Mesendoderm (in vitro differentiated cells): ENCODE results near the gene SMG5.

ENCODE experiments used
- DNase-seq: peaks from one replicate; pipeline ENCODE4 v3.0.0; 2013
- H2AK5ac ChIP-seq: 2 replicates; pipeline ENCODE4 v1.6.1; 2013; ENCODE audit warnings: low read length, inconsistent platforms
- H2BK120ac ChIP-seq: 2 replicates; pipeline ENCODE4 v1.6.1; 2013; ENCODE audit warnings: low read depth, mild to moderate bottlenecking, low read length, moderate library complexity, mixed read lengths
- H2BK15ac ChIP-seq: replicated peaks from 2 replicates; pipeline ENCODE4 v1.6.1; 2013; ENCODE audit warnings: low read depth, mild to moderate bottlenecking, moderate library complexity
- H2BK5ac ChIP-seq: 2 replicates; pipeline ENCODE4 v1.6.1; 2013; ENCODE audit warnings: low read length, inconsistent platforms
- H3K18ac ChIP-seq: 2 replicates; pipeline ENCODE4 v1.6.1; 2013; ENCODE audit warnings: mild to moderate bottlenecking, low read length, mixed read lengths
- H3K23ac ChIP-seq: one replicate; pipeline ENCODE4 v1.6.1; 2013; ENCODE audit warnings: low read length
- H3K27ac ChIP-seq: 2 replicates; pipeline ENCODE4 v1.5.1; 2013; ENCODE audit warnings: low read depth, mild to moderate bottlenecking, inconsistent platforms, low read length, moderate library complexity
- H3K27me3 ChIP-seq: 2 replicates; pipeline ENCODE4 v1.6.1; 2013; ENCODE audit warnings: low read length, control low read depth, mild to moderate bottlenecking, inconsistent platforms; ENCODE audit not compliant: insufficient read depth, poor library complexity
- H3K36me3 ChIP-seq: 2 replicates; pipeline ENCODE4 v1.6.1; 2013; ENCODE audit warnings: low read length, inconsistent platforms; ENCODE audit not compliant: control insufficient read depth, insufficient read depth
- H3K4ac ChIP-seq: one replicate; pipeline ENCODE4 v1.6.1; 2013; ENCODE audit warnings: low read depth, mild to moderate bottlenecking, low read length, moderate library complexity
- H3K4me1 ChIP-seq: 2 replicates; pipeline ENCODE4 v1.6.1; 2013; ENCODE audit warnings: low read depth, low read length, inconsistent platforms; ENCODE audit not compliant: control insufficient read depth
- H3K4me2 ChIP-seq: 2 replicates; pipeline ENCODE4 v1.6.1; 2013; ENCODE audit warnings: low read length
- H3K4me3 ChIP-seq: 2 replicates; pipeline ENCODE4 v1.5.1; 2013; ENCODE audit warnings: mild to moderate bottlenecking, low read length
- H3K56ac ChIP-seq: one replicate; pipeline ENCODE4 v1.6.1; 2013; ENCODE audit warnings: low read length
- H3K79me1 ChIP-seq: 2 replicates; pipeline ENCODE4 v1.6.1; 2013; ENCODE audit warnings: low read length, inconsistent platforms
- H3K79me2 ChIP-seq: 2 replicates; pipeline ENCODE4 v1.6.1; 2013; ENCODE audit warnings: mild to moderate bottlenecking, low read length; ENCODE audit not compliant: control insufficient read depth, insufficient read depth
- H3K9ac ChIP-seq: 2 replicates; pipeline ENCODE4 v1.6.1; 2013; ENCODE audit warnings: low read length, inconsistent platforms
- H4K5ac ChIP-seq: one replicate; pipeline ENCODE4 v1.6.1; 2013; ENCODE audit warnings: low read length
- H4K8ac ChIP-seq: one replicate; pipeline ENCODE4 v1.6.1; 2013; ENCODE audit warnings: low read depth, mild to moderate bottlenecking, control low read depth, low read length, moderate library complexity
- WGBS: extraction: QIAGEN DNeasy Blood & Tissue Kit; methylation state at CpG from one replicate; pipeline ENCODE4 v1.1.7; 2013; ENCODE audit warnings: low lambda C conversion rate, missing lambda C conversion rate; ENCODE audit not compliant: insufficient coverage; ENCODE audit errors: extremely low coverage; 5-methylcytosine and 5-hydroxymethylcytosine counted together

Gene SMG5

DNA sequence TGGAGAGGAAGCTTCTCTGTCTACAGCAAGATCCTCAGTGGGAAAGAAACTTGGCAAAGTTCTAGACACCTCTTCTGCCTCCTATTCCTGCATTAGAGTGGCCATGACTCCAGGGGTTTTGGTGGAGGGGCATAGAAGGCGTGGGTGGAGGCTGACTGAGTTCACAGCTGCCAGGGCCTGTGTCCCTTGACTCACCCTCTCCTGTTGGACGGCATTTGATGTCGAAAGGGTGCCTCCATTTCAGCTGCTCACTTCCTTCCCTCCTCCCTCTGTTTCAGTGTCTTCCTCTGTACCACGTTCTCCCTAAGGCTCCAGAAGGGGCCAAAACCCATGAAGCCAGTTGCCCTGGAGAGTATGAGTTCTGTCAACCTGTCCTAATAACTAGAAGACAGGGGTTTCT lies 2.1 kb upstream of the SMG5 start:
- peaks cover 10% of the 10 kb centered on the region for H3K79me1 ChIP-seq
- no CpG with 5 or more reads among the region's 4 CpGs for WGBS

DNA sequence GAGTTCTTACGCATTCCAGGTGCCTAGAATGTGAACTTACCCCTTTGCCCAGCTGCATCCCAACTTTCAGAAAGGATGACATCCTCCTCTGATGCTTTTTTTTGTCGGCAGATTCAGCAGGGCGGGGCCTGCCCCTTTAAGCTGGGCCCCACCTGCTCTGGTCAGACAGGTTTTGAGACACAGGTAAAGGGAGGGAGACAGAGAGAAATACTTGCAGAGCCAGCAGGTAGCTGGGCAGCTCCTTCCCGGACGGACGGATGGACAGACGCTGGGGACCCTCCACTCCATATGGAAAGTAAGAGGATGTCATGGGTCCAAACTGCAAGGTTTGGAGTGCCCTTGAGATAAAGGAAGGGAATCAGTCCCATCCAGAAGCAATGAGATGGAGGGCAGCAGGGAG lies 1.5 kb upstream of the SMG5 start, which contains the start of gene TMEM79:
Gene TMEM79 (plus strand): TSS at position 214 of the 400 bp plus-strand sequence. CDS start 902 bp downstream, outside the sequence.
- H3K4me2 ChIP-seq, result peak within 1 kb of the TSS; percentile 12
- peak within 1 kb of the TSS; percentile 74 for H3K56ac ChIP-seq
- no peak within 1 kb of the TSS for H4K5ac ChIP-seq
- H2BK120ac ChIP-seq, result no peak within 1 kb of the TSS
- no peak within 1 kb of the TSS for H3K18ac ChIP-seq
- H3K79me1 ChIP-seq, result peaks cover 12% of the 10 kb centered on the region
- no peak within 1 kb of the TSS for H3K23ac ChIP-seq
- no peak within 1 kb of the TSS for H3K27ac ChIP-seq
- no peaks in the 10 kb centered on the region for H3K4me1 ChIP-seq
- H2BK5ac ChIP-seq, result no peak within 1 kb of the TSS
- WGBS, result no CpG with 5 or more reads among the region's 7 CpGs
- no peak within 1 kb of the TSS for H4K8ac ChIP-seq
- H3K36me3 ChIP-seq, result no peaks in the 10 kb centered on the region
- no peak within 1 kb of the TSS for H3K4me3 ChIP-seq
- no peak for DNase-seq
- no peak within 1 kb of the TSS for H3K4ac ChIP-seq
- H3K27me3 ChIP-seq, result no peaks in the 10 kb centered on the region
- H2BK15ac ChIP-seq, result no peak within 1 kb of the TSS
- H2AK5ac ChIP-seq, result no peak within 1 kb of the TSS
- peaks cover 30% of the 10 kb centered on the region for H3K79me2 ChIP-seq
- H3K9ac ChIP-seq, result peak within 1 kb of the TSS; percentile 63

More for the DNA sequence above, 2.1 kb upstream of the SMG5 start:
- no peak overlapping the region for H3K27ac ChIP-seq
- peaks cover 25% of the 10 kb centered on the region for H3K79me2 ChIP-seq
- H3K4me2 ChIP-seq, result no peak overlapping the region
- H2BK15ac ChIP-seq, result no peak overlapping the region
- H4K5ac ChIP-seq, result no peak overlapping the region
- H3K4ac ChIP-seq, result no peak overlapping the region
- H3K9ac ChIP-seq, result no peak overlapping the region
- H3K36me3 ChIP-seq, result no peaks in the 10 kb centered on the region
- H3K23ac ChIP-seq, result no peak overlapping the region
- H3K56ac ChIP-seq, result no peak overlapping the region
- no peak overlapping the region for H3K18ac ChIP-seq
- H2BK5ac ChIP-seq, result no peak overlapping the region
- H3K27me3 ChIP-seq, result no peaks in the 10 kb centered on the region
- H4K8ac ChIP-seq, result no peak overlapping the region
- no peak overlapping the region for H2BK120ac ChIP-seq
- no peak overlapping the region for H2AK5ac ChIP-seq
- no peak overlapping the region for H3K4me3 ChIP-seq
- DNase-seq, result no peak
- no peaks in the 10 kb centered on the region for H3K4me1 ChIP-seq

DNA sequence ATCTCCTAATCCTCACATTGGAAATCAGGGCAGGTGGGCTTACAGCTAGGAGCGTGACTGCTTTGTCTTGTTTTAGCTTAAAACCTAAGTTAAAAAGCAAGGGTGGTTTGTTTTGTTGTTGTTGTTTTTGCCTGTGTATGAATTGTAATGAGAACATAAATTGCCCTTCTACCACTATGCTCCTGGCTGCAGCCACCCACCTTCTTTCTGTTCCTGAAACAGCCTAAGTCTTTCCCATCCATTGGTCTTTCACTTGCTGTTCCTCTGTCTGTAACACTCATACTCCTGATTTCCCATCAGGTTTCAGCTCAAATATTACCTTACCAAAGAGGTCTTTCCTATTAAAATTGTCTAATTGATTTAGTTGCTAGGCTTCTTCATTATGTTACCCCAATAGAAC lies 896 bp upstream of the SMG5 start:
- H3K36me3 ChIP-seq, result no peaks in the 10 kb centered on the region
- no peak overlapping the region for H3K18ac ChIP-seq
- no peak overlapping the region for H2BK15ac ChIP-seq
- no peak overlapping the region for H3K4me3 ChIP-seq
- H3K27ac ChIP-seq, result no peak overlapping the region
- H4K8ac ChIP-seq, result no peak overlapping the region
- WGBS, result no CpG with 5 or more reads among the region's 1 CpG
- no peak overlapping the region for H2AK5ac ChIP-seq
- H3K4me1 ChIP-seq, result no peaks in the 10 kb centered on the region
- no peak overlapping the region for H3K4ac ChIP-seq
- no peak overlapping the region for H3K23ac ChIP-seq
- no peak for DNase-seq
- H3K79me1 ChIP-seq, result peaks cover 16% of the 10 kb centered on the region
- H2BK5ac ChIP-seq, result no peak overlapping the region
- no peak overlapping the region for H3K4me2 ChIP-seq
- H3K27me3 ChIP-seq, result no peaks in the 10 kb centered on the region
- peaks cover 34% of the 10 kb centered on the region for H3K79me2 ChIP-seq
- no peak overlapping the region for H4K5ac ChIP-seq
- peak overlapping the region; percentile 74 for H3K56ac ChIP-seq
- no peak overlapping the region for H2BK120ac ChIP-seq
- peak overlapping the region; percentile 63 for H3K9ac ChIP-seq

DNA sequence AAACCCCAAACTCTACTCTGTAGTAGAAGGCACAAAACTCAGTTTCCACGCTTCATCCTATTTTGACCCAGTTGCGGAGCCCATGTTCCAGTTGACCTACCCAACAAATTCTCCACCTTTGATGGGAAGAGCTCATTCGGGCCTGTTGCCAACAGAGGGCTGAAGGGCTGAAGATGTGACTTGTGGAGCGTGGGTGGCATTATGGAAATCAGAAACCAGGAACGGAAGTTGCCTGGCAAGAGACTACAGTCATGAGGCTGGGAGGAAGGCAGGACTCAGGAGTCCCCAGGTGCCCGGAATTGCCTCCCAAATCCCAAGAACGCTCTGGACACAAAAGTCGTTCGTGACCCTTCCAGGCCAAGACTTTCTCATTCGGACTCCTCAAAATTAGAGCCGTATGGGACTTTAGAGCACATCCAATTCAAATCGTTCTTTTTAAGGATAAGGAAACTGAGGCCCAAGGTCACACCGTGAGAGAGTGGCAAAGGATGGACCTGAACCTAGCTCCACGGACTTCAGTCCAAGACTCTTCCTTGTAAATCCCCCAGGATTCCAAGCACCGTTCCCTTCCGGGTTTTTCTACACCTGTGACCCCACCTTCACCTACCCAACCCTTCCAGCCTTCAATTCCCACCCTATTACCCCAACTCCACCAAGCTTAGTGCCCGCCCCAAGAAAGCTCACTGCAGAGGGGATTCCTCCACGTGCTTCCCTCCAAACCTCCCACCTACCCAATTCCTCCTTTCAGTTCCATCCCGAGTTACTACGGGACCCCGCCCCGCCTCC lies 739 bp downstream of the SMG5 start:
- Histone ChIP-seq H4K8ac (no peak overlapping the region), H3K79me1 (peaks cover 19% of the 10 kb centered on the region), H3K27ac (no peak overlapping the region), H3K27me3 (no peaks in the 10 kb centered on the region), H3K18ac (peak overlapping the region; percentile 94), H3K4me2 (peak overlapping the region; percentile 72), H3K36me3 (peaks cover 5% of the 10 kb centered on the region), H2BK15ac (no peak overlapping the region), H3K9ac (peak overlapping the region; percentile 63), H3K79me2 (peaks cover 34% of the 10 kb centered on the region), H4K5ac (no peak overlapping the region), H2BK5ac (no peak overlapping the region), H3K4ac (peak overlapping the region; percentile 82), H3K4me3 (peak overlapping the region; percentile 44), H3K56ac (peak overlapping the region; percentile 90), H3K4me1 (no peaks in the 10 kb centered on the region), H3K23ac (no peak overlapping the region), H2BK120ac (no peak overlapping the region), H2AK5ac (no peak overlapping the region)
- WGBS, result no CpG with 5 or more reads among the region's 22 CpGs
- DNase-seq, result peak; percentile 57

DNA sequence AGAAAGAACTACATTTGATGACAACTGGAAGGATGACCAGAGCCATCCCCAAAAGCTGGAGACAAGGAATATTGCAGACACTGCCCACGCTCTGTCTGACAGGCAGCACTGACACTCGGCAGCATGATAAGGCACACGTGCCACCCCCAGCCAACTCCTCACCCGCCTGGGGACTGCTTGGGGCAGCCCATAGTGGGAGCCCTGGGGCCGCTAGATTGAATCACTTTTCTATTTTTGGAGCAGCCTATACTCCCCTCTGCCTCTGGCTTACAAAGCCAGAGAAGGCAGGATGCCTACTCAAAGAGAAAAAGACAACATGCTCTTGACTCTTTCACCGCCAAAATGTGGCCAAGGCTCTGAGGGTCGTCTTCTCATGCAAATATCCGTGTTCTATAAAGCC lies 1.3 kb downstream of the SMG5 start:
- H2BK120ac ChIP-seq, result no peak overlapping the region
- H3K4me1 ChIP-seq, result no peaks in the 10 kb centered on the region
- H2AK5ac ChIP-seq, result no peak overlapping the region
- H3K23ac ChIP-seq, result no peak overlapping the region
- H3K4me3 ChIP-seq, result no peak overlapping the region
- no peak overlapping the region for H2BK5ac ChIP-seq
- no peak overlapping the region for H3K27ac ChIP-seq
- no CpG with 5 or more reads among the region's 8 CpGs for WGBS
- H4K8ac ChIP-seq, result no peak overlapping the region
- H3K18ac ChIP-seq, result no peak overlapping the region
- H3K56ac ChIP-seq, result peak overlapping the region; percentile 90
- peak overlapping the region; percentile 63 for H3K9ac ChIP-seq
- no peak overlapping the region for H3K4ac ChIP-seq
- H3K4me2 ChIP-seq, result peak overlapping the region; percentile 72
- no peaks in the 10 kb centered on the region for H3K27me3 ChIP-seq
- H3K79me1 ChIP-seq, result peaks cover 19% of the 10 kb centered on the region
- peaks cover 6% of the 10 kb centered on the region for H3K36me3 ChIP-seq
- H3K79me2 ChIP-seq, result peaks cover 34% of the 10 kb centered on the region
- no peak overlapping the region for H4K5ac ChIP-seq
- DNase-seq, result no peak
- no peak overlapping the region for H2BK15ac ChIP-seq
